Right renal cortex interstitium (tissue), 3 donors: Measurements from ENCODE around the gene RPL38. TPM values are rescaled to one million over a fixed set of nuclear protein-coding genes. Genes with fewer than 3 reads are reported as not detected.
"Not testable (repeated sequence)": the region's sequence is repeated elsewhere in the genome, so short reads cannot be mapped to it uniquely, and the experiment has no call there.

Source experiments
- DNase-seq, 3 donors: peaks; one replicate each; pipeline ENCODE4 v3.0.0-alpha.2; 2013; ENCODE audit warnings: low read depth in 3 of 3, low spot score in 2 of 3
- polyA plus RNA-seq, 3 donors: library from polyadenylated mRNA; unstranded; fragments of 120-200 nt; gene quantifications; one replicate each; pipeline ENCODE4 v1.2.1, GENCODE V29; 2013; ENCODE audit not compliant: insufficient read length in 3 of 3

RPL38 gene
- polyA plus RNA-seq, 3 donors, result 1,167 to 1,218 (median 1,204) TPM

DNA sequence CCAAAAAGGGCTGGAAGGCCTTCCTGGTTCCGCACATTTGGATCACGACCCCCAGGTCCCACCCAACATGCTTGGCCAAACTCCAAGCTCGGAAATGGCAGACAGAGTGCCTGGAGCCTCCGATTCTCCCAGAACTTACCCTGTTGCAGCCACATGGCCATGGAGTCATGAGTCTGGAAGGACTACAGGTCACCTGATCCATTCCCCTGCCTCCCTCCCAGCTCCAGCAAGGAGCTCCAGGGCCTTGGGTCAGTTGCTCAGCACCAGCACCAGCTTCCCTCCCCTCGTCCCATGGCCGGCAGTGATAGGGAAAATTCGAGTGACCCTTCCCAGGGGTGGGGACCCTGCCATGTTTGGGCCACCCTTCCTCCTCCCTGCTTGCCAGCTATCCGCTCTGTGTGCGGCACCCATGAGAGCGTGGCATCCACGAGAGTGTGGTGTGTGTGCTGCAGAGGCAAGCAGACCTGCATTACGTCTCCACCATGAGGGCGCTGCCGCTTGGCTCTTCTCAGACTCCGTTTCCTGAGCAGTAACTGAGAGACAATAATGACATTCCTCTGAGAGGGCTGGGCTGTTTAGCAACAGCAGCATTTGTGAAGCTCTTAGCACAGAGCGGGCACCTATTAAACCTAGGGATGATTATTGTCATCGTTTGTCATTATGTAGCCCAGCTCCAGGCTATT is 21.3 kb upstream of the RPL38 start:
- DNase-seq, result no peak

DNA sequence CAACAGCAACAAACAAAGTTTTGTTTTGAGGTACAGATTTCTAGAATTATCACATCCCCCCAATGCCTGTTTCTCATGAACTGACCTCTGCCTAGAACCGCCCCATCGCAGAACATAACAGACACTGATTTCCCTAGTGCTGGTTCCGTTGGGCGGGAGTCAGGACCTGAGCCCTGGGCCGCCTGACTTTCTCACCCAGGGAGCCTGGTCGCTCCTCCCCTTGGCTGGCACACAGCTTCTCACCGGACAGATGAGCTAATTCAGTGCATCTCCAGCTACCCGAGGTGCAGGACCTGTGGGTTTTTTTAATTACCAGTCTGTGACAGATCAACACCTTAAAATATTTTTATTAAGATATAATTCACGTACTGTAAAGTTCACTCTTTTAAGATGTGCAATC is 20.1 kb upstream of the RPL38 start:
- DNase-seq, result no peak

DNA sequence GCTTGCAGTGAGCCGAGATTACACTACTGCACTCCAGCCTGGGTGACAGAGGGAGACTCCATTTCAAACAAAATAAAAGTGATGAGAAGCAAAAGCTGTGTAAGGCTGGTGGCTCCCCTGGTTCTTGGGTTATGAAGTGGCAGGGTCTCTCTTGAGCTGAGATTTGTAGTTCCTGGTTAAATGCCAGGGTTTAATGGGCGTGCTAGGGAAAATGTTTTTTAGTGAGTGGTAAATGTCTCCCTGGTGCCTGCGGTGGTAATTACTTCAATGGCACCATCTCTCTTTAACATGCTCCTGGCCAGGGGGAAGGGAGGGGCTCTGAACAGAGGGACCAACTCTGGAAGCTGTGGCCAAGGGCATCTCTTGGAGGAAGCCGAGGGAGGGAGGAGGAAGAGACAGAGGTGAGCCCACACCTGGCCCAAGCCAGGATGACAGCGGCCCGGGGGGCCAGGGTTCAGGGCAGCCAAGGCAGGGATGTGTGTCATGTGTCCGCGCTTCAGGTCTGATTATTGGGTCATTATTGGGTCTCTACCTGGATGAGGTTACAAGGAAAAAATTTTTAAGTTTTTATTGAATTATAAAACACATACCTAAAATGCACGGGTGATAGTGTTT is 17.8 kb upstream of the RPL38 start:
- DNase-seq, result no peak

DNA sequence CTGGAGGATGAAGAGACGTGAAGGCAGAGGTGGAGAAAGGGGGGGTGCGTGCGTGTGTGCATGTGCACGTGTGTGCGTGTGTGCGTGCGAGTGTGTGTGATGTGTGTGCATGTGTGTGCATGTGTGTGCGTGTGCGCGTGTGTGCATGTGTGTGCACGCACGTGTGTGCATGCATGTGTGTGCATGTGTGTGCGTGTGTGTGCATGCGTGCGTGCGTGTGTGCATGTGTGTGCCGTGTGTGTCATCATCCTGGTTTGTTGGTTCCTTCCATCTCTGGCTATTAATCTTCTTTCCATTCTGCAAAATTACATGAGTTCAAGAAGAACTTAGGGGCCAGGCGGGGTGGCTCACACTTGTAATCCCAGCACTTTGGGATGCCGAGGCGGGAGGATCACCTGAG is 17.0 kb upstream of the RPL38 start:
- DNase-seq, result no peak

DNA sequence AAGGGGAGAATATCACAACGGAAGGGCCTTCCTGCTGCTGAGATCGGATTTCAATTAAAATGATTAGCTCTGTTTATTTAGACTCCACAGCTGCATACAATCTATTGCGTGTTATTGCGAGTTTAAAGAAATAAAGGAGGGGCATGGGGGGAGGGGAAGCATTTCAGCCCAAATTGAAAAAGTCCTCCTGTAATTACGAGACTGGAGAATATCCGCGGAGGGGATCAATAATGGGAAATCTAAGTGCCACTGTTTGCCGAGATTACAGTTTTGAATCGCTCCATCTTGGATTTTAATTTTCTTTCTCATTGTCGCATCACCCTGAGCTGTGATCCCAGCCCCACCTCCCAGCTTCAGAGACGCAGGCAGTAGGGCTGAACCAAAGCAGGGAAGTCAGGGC is 15.7 kb upstream of the RPL38 start:
- no peak for DNase-seq

DNA sequence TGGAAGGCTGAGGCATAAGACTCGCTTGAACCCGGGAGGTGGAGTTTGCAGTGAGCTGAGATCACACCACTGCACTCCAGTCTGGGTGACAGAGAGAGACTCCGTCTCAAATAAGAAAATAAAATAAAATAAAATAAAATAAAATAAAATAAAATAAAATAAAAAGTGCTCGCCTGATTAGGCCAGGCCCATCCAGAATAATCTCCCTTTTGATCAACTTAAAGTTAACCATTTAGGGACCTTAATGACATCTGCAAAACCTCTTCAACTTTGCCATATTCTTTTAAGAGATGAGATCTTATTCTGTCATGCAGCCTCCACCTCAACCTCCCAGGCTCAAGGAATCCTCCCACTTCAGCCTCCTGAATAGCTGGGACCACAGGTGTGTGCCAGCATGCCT is 14.8 kb upstream of the RPL38 start:
- DNase-seq, result not testable (repeated sequence)

DNA sequence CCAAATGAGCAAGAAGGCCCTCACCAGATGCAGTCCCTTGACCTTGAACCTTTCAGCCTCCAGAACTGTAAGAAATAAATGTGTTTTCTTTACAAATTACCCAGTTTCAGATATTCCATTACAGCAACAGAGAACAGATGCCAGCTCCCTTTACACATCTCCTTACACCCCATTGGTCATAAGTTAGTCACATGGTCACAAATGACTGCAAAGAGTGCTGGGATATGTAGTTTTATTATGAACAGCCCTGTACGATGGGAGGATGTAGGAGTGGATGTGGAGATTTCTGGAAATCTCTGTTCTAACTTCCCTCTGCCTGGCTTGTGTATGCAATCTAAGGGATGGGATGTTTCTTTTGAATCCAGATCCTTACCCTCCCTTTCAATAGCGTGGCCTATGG is 13.3 kb upstream of the RPL38 start:
- DNase-seq, result no peak

DNA sequence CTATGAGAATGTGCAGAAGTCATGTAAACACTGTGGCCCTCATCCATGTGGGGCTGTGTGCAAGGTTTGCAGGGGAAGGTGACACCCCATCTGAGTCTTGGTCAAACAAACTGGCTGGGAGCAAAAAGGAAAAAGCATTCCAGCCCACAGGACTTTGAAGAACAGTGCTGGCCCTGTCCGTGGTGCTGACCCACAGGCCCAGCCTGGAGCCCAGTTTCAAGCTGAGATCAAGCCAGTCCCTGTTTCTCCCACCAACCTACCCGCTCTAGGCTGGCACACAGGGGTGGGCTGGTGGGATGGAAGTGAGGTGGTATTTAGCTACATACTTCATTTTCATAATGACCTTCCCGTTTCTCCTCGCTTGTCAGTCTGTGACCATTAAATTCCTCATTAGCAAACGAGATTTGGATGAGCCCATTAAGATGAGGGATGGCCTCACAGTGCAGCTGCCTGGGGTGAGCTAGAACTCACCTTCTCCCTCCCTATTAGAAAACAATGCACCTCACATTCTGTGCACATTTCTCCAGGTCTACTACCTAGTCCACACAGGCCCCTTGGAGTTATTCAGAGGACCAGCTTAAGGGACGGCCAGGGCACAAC is 12.6 kb upstream of the RPL38 start:
- no peak for DNase-seq

DNA sequence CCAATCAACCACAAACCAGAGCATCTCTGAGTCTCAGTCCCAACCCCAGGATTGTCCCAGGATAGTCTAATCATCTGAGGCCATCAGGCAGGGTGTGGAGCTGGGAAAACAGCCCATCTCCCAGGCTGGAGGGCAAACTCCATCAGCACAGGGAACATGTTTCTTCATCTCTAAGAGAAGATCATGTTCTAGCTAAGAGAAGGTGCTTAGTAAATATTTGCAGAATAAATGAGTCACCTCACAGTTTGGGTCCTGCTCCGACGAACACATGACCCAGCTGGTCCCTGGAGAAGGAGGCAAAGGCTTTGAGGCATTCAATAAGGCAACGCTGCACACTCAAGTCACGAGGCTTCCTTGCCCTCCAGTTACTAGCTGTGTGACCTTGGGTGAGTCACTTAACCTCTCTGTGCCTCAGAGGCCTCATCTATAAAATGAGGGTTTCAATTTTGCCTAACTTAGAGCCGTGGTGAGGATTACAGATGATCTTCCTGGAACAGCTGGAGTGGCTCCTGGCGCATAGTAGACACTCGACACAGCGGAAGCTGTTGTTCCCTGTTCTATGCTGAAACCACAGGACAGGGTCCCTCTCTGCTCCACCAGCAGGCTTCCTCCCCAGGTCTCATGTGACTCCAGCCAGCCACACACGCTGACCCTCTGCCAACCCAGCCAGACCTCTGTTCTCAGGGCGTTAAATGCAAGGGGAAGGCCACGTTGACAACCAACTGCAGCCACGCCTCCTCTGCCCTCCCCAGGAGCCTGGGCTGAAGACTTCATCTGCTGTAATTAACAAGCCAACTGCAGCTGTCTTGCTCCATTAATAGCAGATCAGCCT is 10.3 kb upstream of the RPL38 start:
- DNase-seq, result no peak

DNA sequence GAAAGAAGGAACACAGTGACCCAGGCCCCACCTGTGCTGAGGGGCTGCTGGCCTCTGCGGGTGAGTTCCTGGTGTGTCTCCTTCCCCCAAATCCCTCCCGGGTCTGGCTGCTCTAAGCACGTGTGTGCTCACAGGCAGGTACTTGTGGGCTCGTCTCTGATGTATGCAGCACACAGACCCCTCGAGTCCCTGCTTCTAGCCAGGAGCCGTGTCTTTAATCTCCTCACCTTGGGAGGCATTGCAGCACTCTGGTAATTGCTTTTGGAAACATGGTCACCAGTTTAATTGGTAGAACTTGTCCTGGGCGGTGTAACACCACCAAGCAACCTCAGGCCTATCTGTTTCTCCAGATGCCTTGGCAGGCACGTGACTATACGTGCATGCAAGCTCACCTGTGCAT is 8.8 kb upstream of the RPL38 start:
- DNase-seq, result no peak

DNA sequence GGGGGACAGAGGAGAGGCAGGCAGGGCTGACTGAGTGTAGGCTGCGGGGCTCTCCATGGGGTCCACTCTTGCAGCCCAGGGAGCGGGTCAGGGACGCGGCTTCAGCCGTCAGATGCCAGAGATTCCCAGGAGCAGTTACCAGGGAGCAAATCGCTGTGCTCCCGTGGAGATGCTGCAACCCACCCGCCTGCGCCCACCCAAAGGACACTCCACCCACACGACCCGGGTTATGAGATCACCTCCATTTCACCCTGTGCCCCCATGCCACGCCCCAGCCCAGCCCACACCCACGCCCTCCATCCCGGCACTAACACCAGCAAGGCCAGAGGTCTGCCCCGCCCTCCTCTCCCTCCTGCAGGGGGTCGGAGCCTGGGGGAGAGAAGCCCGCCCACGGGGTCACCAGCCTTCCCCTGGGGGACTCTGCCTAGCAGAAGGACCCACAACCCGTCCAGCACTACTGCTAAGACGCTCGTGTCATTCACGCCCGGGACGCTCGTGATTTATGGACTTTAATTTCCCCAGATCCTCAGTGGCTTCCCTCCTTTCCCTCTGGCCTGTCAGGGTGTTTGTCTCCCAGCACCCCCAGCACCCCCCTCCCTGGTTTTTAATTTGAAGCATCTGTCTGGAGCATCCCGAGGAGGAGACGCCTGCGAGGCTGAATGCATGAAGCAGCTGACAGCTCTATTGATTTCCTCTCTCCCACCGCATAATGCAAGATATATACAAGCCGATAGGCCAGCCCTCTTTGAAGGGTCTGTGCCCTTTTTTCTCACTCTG is 6.7 kb upstream of the RPL38 start:
- DNase-seq, result no peak

DNA sequence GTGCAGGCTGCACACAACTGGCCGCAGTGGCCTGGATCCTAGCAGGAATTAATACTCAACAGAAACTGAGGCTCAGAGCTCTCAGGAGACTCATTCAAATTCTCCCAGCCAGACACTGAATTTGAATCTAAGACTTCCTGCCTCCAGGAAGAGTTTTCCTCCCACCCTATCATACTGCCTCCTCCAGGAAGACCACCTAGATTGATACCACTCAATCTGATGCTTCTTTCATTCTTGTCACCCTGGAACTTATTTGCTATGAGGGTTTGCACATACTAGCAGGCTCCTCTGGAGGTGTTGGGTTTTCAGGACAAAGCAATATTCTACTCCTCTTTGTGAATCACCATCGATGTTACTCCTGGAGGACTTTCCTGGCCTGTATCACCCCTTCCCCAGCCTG is 5.7 kb upstream of the RPL38 start:
- no peak for DNase-seq

DNA sequence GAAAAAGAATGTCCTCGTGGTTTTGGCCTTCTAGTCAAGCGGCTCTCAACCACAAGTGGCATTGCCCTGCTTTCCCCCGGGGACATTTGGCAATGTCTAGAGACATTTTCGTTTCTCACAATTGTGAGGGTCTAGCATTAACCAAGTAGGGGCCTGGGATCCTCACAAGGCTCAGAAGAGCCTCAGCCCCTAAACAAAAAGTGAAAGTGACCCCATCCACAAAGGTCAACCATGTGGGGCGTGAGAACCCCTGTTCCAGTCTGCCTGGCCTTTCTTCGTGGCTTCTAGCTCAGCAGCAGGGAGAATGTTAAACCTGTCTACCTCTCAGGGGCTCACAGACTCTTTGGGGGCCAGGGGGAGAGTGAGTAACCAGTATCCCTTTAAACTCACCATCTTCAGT is 4.8 kb upstream of the RPL38 start:
- DNase-seq, result no peak

DNA sequence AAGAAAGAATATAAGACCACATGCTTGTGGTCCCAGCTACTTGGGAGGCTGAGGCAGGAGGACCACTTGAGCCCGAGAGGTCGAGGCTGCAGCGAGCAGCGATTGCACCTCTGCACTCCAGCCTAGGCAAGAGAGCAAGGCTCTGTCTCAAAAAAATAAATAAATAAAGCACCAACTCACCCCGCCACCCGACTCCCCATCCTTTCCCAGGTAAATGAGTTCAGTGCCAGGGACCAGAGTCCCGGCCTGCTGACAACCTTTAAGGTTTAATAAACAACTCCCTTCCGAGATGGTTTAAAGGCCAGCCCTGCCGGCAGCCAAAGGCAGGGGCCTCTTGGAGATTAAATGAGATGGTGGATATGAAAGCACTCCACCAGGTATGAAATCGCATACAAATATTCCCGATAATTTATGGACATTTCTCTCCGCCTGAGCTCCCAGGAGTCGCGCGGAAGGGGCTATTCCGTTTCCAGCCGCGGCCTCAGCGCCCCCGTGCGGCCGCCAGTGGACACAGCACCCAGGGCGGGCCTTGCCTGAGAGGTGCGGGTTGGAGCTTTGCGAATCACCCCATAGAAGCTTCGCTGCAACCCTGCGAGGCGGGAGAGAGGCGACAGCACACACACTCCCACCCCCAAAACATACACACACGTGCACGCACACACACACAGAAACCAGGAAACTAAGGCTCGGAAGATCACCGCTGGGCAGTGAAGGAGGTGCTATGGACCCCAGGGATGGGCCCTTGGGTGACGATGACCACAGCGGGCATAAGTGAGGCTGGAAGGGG is 4.0 kb upstream of the RPL38 start:
- no peak for DNase-seq

DNA sequence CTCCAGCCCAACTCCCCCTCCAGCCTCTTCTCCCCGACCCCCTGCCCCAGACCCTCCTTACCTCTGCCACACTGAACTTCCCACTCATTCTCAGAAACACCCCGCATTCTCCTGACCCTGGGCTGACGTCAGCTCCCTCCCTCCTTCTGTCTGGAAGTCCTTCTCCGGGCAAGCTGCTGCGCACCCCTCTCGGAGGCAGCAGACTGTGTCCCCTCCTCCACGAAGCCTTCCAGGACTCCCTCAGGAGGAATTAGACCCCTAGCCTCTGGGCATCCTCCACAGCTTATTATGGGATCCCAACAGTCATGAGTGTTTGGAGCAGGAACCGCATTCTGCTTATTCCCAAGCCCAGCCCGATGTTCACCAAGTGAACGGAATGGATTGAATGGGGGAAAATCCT is 3.4 kb upstream of the RPL38 start:
- no peak for DNase-seq

DNA sequence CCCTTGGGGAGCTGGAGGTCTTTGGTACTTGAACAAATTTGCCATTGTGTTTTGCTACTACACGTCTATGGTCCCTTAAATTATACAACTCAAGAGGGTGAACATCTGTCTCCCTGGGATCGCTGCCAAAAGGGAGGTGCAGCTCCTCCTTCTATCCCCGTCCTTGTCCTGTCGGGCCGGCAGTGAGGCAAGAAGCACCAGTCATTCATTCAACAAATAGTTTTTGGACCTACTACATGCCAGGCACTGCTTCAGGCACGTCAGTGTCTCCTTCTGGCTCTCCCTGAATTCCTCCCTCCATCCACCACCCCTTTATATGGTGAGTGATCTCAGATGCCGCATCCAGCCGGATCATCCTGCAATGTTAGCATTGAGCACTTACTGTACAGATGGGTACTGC is 2.2 kb upstream of the RPL38 start:
- DNase-seq, result no peak

DNA sequence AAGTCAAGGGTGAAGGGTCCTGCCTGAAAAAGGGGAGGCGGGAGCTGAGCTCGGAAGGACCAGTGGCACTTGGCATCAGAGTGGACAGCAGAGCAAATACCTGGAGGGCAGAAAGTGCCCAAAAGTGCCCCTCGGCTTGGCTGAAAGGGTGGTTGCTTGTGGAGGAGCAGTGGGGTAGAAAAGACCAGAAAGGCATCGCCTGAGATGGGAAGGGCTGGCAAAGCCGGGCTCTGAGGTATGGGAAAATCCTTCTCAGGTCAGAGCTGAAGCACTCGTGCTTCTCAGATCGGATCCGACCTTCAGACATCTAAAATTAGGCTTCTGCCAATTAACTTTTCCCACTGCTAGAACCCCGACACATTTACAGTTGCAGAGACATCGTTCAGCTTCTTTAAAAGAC is 1.5 kb upstream of the RPL38 start:
- no peak for DNase-seq

DNA sequence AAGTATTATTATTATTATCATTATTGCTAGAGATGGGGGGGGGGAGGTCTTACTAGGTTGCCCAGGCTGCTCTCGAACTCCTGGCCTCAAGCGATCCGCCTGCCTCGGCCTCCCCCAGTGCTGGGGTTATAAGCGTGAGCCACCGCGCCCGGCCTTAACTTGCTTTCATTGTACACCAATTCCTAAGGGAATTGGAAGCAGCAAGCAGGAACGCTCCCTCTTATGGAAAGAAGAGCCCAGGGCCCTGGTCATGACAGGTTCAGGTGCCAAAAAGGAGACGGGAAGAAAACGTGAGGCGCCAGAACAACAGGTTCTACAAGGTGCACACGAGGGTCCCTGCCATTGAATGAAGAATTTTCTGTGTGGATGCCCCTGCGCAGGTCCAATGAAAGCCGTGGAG is 540 bp upstream of the RPL38 start:
- no peak for DNase-seq

DNA sequence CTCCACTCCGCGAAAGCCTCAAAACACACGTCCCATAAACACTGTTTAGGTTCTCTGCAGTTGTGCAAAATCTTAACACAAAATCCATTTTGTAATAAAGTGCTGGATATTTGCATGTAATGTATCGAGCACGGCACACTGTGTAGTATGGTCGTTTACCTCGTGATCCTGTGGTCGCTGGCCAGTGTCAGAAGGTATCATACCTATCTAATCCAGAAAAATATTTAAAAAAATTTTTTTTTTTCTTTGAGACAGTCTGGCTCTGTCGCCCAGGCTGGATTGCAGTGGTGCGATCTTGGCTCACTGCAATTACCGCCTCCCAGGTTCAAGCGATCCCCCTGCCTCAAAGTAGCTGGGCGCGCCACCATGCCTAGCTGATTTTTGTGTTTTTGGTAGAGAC is 996 bp downstream of the RPL38 start:
- DNase-seq, result no peak

DNA sequence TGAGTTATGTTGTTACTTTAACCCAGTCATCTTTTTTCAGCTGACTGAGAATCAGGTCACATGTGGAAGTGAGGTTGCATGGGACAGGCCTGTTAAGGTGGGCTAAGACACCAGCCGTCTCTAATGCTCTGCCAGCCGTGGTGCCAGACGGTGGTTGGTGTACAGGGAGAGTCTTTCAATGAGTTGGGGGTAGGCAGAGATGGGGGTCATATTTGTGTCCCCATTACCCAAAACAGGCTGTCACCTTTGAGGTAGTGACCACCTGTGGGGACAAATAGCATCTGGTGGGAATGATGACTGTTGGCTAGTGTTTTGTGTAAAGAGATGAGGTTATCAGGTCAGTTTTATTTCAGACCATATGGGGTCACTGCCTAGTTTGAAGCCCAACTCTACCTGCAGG is 1.8 kb downstream of the RPL38 start:
- no peak for DNase-seq
